ENCODE results near the gene NAGLU.

The NAGLU gene

GRCh38 chr17:42509841-42510240 lies 26.2 kb upstream of the NAGLU start:
- Histone ChIP-seq H3K4me3 (ENCODE audit: low read depth in 1 of 5, low read length in 5 of 5) (no peak overlapping the region), H3K27ac (ENCODE audit: low read depth, low read length) (no peak overlapping the region)

GRCh38 chr17:42512246-42512645 lies 23.8 kb upstream of the NAGLU start:
- peak overlapping the region; percentile 96 for H3K27ac ChIP-seq (ENCODE audit: low read depth, low read length)
- H3K9ac ChIP-seq (ENCODE audit: low read length in 5 of 5) = peak overlapping the region; percentile 25 to 96 (median 65)
- peak overlapping the region in 1 of 5 donors; percentile 14 for H3K4me3 ChIP-seq (ENCODE audit: low read depth in 1 of 5, low read length in 5 of 5)
- H3K27me3 ChIP-seq (ENCODE audit: control insufficient read depth in 5 of 5, insufficient read depth in 4 of 5, low read length in 5 of 5) = no peaks in the 10 kb centered on the region
- peaks cover 0 to 58% (median 45%) of the 10 kb centered on the region in 5 donors for H3K36me3 ChIP-seq (ENCODE audit: control insufficient read depth in 5 of 5, insufficient read depth in 5 of 5, low read length in 5 of 5)
- no peaks in the 10 kb centered on the region for H3K9me3 ChIP-seq (ENCODE audit: control insufficient read depth in 5 of 5, low read length in 5 of 5)
- H3K4me1 ChIP-seq (ENCODE audit: control insufficient read depth in 5 of 5, insufficient read depth in 5 of 5, low read length in 5 of 5) = peaks cover 20 to 59% (median 47%) of the 10 kb centered on the region in 5 donors

More at GRCh38 chr17:42509841-42510240, 26.2 kb upstream of the NAGLU start:
- H3K9me3 ChIP-seq (ENCODE audit: control insufficient read depth in 5 of 5, low read length in 5 of 5) = no peaks in the 10 kb centered on the region
- H3K9ac ChIP-seq (ENCODE audit: low read length in 5 of 5) = no peak overlapping the region
- H3K27me3 ChIP-seq (ENCODE audit: control insufficient read depth in 5 of 5, insufficient read depth in 4 of 5, low read length in 5 of 5) = no peaks in the 10 kb centered on the region
- H3K4me1 ChIP-seq (ENCODE audit: control insufficient read depth in 5 of 5, insufficient read depth in 5 of 5, low read length in 5 of 5) = peaks cover 20 to 41% (median 31%) of the 10 kb centered on the region in 5 donors
- peaks cover 0 to 63% (median 51%) of the 10 kb centered on the region in 5 donors for H3K36me3 ChIP-seq (ENCODE audit: control insufficient read depth in 5 of 5, insufficient read depth in 5 of 5, low read length in 5 of 5)

- H3K27ac ChIP-seq (ENCODE audit: low read depth, low read length) = peak overlapping the region; percentile 96
- peak overlapping the region; percentile 48 to 96 (median 71) for H3K9ac ChIP-seq (ENCODE audit: low read length in 5 of 5)
- no peaks in the 10 kb centered on the region for H3K27me3 ChIP-seq (ENCODE audit: control insufficient read depth in 5 of 5, insufficient read depth in 4 of 5, low read length in 5 of 5)
- peaks cover 23 to 64% (median 52%) of the 10 kb centered on the region in 5 donors for H3K4me1 ChIP-seq (ENCODE audit: control insufficient read depth in 5 of 5, insufficient read depth in 5 of 5, low read length in 5 of 5)
- H3K36me3 ChIP-seq (ENCODE audit: control insufficient read depth in 5 of 5, insufficient read depth in 5 of 5, low read length in 5 of 5) = peaks cover 0 to 54% (median 40%) of the 10 kb centered on the region in 5 donors
- no peaks in the 10 kb centered on the region for H3K9me3 ChIP-seq (ENCODE audit: control insufficient read depth in 5 of 5, low read length in 5 of 5)
- peak overlapping the region in 1 of 5 donors; percentile 14 for H3K4me3 ChIP-seq (ENCODE audit: low read depth in 1 of 5, low read length in 5 of 5)
Measured at GRCh38 chr17:42512733-42513251, 23.2 kb upstream of the NAGLU start.

- no peaks in the 10 kb centered on the region for H3K9me3 ChIP-seq (ENCODE audit: control insufficient read depth in 5 of 5, low read length in 5 of 5)
- H3K36me3 ChIP-seq (ENCODE audit: control insufficient read depth in 5 of 5, insufficient read depth in 5 of 5, low read length in 5 of 5) = peaks cover 0 to 45% (median 33%) of the 10 kb centered on the region in 5 donors
- no peaks in the 10 kb centered on the region for H3K27me3 ChIP-seq (ENCODE audit: control insufficient read depth in 5 of 5, insufficient read depth in 4 of 5, low read length in 5 of 5)
- peak overlapping the region; percentile 96 for H3K27ac ChIP-seq (ENCODE audit: low read depth, low read length)
- H3K4me3 ChIP-seq (ENCODE audit: low read depth in 1 of 5, low read length in 5 of 5) = no peak overlapping the region
- peaks cover 32 to 73% (median 61%) of the 10 kb centered on the region in 5 donors for H3K4me1 ChIP-seq (ENCODE audit: control insufficient read depth in 5 of 5, insufficient read depth in 5 of 5, low read length in 5 of 5)
- H3K9ac ChIP-seq (ENCODE audit: low read length in 5 of 5) = peak overlapping the region; percentile 48 to 96 (median 71)
Measured at GRCh38 chr17:42513686-42514085, 22.4 kb upstream of the NAGLU start.

GRCh38 chr17:42514279-42514678 lies 21.8 kb upstream of the NAGLU start:
- no peaks in the 10 kb centered on the region for H3K27me3 ChIP-seq (ENCODE audit: control insufficient read depth in 5 of 5, insufficient read depth in 4 of 5, low read length in 5 of 5)
- peak overlapping the region in 3 of 5 donors; percentile 65 to 96 (median 76) for H3K9ac ChIP-seq (ENCODE audit: low read length in 5 of 5)
- H3K27ac ChIP-seq (ENCODE audit: low read depth, low read length) = peak overlapping the region; percentile 96
- H3K4me1 ChIP-seq (ENCODE audit: control insufficient read depth in 5 of 5, insufficient read depth in 5 of 5, low read length in 5 of 5) = peaks cover 38 to 76% (median 67%) of the 10 kb centered on the region in 5 donors
- no peaks in the 10 kb centered on the region for H3K9me3 ChIP-seq (ENCODE audit: control insufficient read depth in 5 of 5, low read length in 5 of 5)
- H3K36me3 ChIP-seq (ENCODE audit: control insufficient read depth in 5 of 5, insufficient read depth in 5 of 5, low read length in 5 of 5) = peaks cover 0 to 39% (median 27%) of the 10 kb centered on the region in 5 donors
- H3K4me3 ChIP-seq (ENCODE audit: low read depth in 1 of 5, low read length in 5 of 5) = peak overlapping the region in 1 of 5 donors; percentile 31

GRCh38 chr17:42514867-42515266 lies 21.2 kb upstream of the NAGLU start:
- Histone ChIP-seq H3K27me3 (ENCODE audit: control insufficient read depth in 5 of 5, insufficient read depth in 4 of 5, low read length in 5 of 5) (no peaks in the 10 kb centered on the region), H3K9ac (ENCODE audit: low read length in 5 of 5) (peak overlapping the region in 3 of 5 donors; percentile 42 to 60 (median 56)), H3K4me3 (ENCODE audit: low read depth in 1 of 5, low read length in 5 of 5) (peak overlapping the region in 1 of 5 donors; percentile 31), H3K27ac (ENCODE audit: low read depth, low read length) (peak overlapping the region; percentile 96), H3K9me3 (ENCODE audit: control insufficient read depth in 5 of 5, low read length in 5 of 5) (no peaks in the 10 kb centered on the region), H3K4me1 (ENCODE audit: control insufficient read depth in 5 of 5, insufficient read depth in 5 of 5, low read length in 5 of 5) (peaks cover 43 to 78% (median 73%) of the 10 kb centered on the region in 5 donors), H3K36me3 (ENCODE audit: control insufficient read depth in 5 of 5, insufficient read depth in 5 of 5, low read length in 5 of 5) (peaks cover 0 to 34% (median 23%) of the 10 kb centered on the region in 5 donors)

GRCh38 chr17:42517516-42517915 lies 18.5 kb upstream of the NAGLU start:
- Histone ChIP-seq H3K9me3 (ENCODE audit: control insufficient read depth in 5 of 5, low read length in 5 of 5) (no peaks in the 10 kb centered on the region), H3K27me3 (ENCODE audit: control insufficient read depth in 5 of 5, insufficient read depth in 4 of 5, low read length in 5 of 5) (no peaks in the 10 kb centered on the region), H3K4me1 (ENCODE audit: control insufficient read depth in 5 of 5, insufficient read depth in 5 of 5, low read length in 5 of 5) (peaks cover 60 to 94% (median 92%) of the 10 kb centered on the region in 5 donors), H3K36me3 (ENCODE audit: control insufficient read depth in 5 of 5, insufficient read depth in 5 of 5, low read length in 5 of 5) (peaks cover 0 to 34% (median 14%) of the 10 kb centered on the region in 5 donors), H3K27ac (ENCODE audit: low read depth, low read length) (peak overlapping the region; percentile 100), H3K9ac (ENCODE audit: low read length in 5 of 5) (peak overlapping the region in 4 of 5 donors; percentile 21 to 75 (median 54)), H3K4me3 (ENCODE audit: low read depth in 1 of 5, low read length in 5 of 5) (no peak overlapping the region)

- no peaks in the 10 kb centered on the region for H3K27me3 ChIP-seq (ENCODE audit: control insufficient read depth in 5 of 5, insufficient read depth in 4 of 5, low read length in 5 of 5)
- H3K27ac ChIP-seq (ENCODE audit: low read depth, low read length) = peak overlapping the region; percentile 100
- H3K4me1 ChIP-seq (ENCODE audit: control insufficient read depth in 5 of 5, insufficient read depth in 5 of 5, low read length in 5 of 5) = peaks cover 60 to 94% (median 92%) of the 10 kb centered on the region in 5 donors
- H3K4me3 ChIP-seq (ENCODE audit: low read depth in 1 of 5, low read length in 5 of 5) = peak overlapping the region in 4 of 5 donors; percentile 9 to 32 (median 18)
- peak overlapping the region; percentile 67 to 92 (median 75) for H3K9ac ChIP-seq (ENCODE audit: low read length in 5 of 5)
- H3K36me3 ChIP-seq (ENCODE audit: control insufficient read depth in 5 of 5, insufficient read depth in 5 of 5, low read length in 5 of 5) = peaks cover 0 to 36% (median 14%) of the 10 kb centered on the region in 5 donors
- no peaks in the 10 kb centered on the region for H3K9me3 ChIP-seq (ENCODE audit: control insufficient read depth in 5 of 5, low read length in 5 of 5)
Measured at GRCh38 chr17:42518046-42518754, 17.8 kb upstream of the NAGLU start.

- no peaks in the 10 kb centered on the region for H3K27me3 ChIP-seq (ENCODE audit: control insufficient read depth in 5 of 5, insufficient read depth in 4 of 5, low read length in 5 of 5)
- peak overlapping the region; percentile 100 for H3K27ac ChIP-seq (ENCODE audit: low read depth, low read length)
- H3K9ac ChIP-seq (ENCODE audit: low read length in 5 of 5) = peak overlapping the region; percentile 48 to 92 (median 75)
- H3K4me1 ChIP-seq (ENCODE audit: control insufficient read depth in 5 of 5, insufficient read depth in 5 of 5, low read length in 5 of 5) = peaks cover 53 to 90% (median 88%) of the 10 kb centered on the region in 5 donors
- H3K4me3 ChIP-seq (ENCODE audit: low read depth in 1 of 5, low read length in 5 of 5) = peak overlapping the region in 3 of 5 donors; percentile 24 to 32 (median 27)
- no peaks in the 10 kb centered on the region for H3K9me3 ChIP-seq (ENCODE audit: control insufficient read depth in 5 of 5, low read length in 5 of 5)
- H3K36me3 ChIP-seq (ENCODE audit: control insufficient read depth in 5 of 5, insufficient read depth in 5 of 5, low read length in 5 of 5) = peaks cover 0 to 36% (median 13%) of the 10 kb centered on the region in 5 donors
Measured at GRCh38 chr17:42518755-42519545, 17.1 kb upstream of the NAGLU start.

All from subcutaneous abdominal adipose tissue (tissue), 5 donors.